Nephron (organoid): ENCODE data around the gene ARHGAP31.
"Not testable (repeated sequence)": the region's sequence is repeated elsewhere in the genome, so short reads cannot be mapped to it uniquely, and the experiment has no call there.

Experiments used
- H3K27ac Mint-ChIP-seq, 3 experiments: 2 replicates each; pipeline ENCODE4 v1.8.0; 2020; ENCODE audit warnings: mixed read lengths in 3 of 3, mild to moderate bottlenecking in 2 of 3, moderate library complexity in 1 of 3
- H3K27me3 Mint-ChIP-seq: 2 replicates; pipeline ENCODE4 v1.8.0; 2021; ENCODE audit warnings: low read depth, mild to moderate bottlenecking, moderate library complexity, mixed read lengths
- H3K36me3 Mint-ChIP-seq: 2 replicates; pipeline ENCODE4 v1.8.0; 2020; ENCODE audit warnings: low read depth, mixed read lengths
- H3K4me1 Mint-ChIP-seq: 2 replicates; pipeline ENCODE4 v1.8.0; 2020; ENCODE audit warnings: mixed read lengths
- H3K4me3 Mint-ChIP-seq, 3 experiments: 2 replicates each; pipeline ENCODE4 v1.8.0; 2020; ENCODE audit warnings: mild to moderate bottlenecking in 3 of 3, mixed read lengths in 3 of 3, moderate library complexity in 2 of 3
- H3K9me3 Mint-ChIP-seq: 2 replicates; pipeline ENCODE4 v1.8.0; 2020; ENCODE audit warnings: mixed read lengths
- CTCF ChIP-seq, 3 experiments: fragments of 200-600 bp; sonication (generic); IDR thresholded peaks; one replicate each; pipeline ENCODE4 v1.5.0; 2021; ENCODE audit warnings: antibody characterized with exemption in 3 of 3; ENCODE audit not compliant: unreplicated experiment in 3 of 3

Gene ARHGAP31

GRCh38 chr3:119333773-119334509, 39.8 kb downstream of the ARHGAP31 start:
- no peak for TF ChIP-seq CTCF (IDR thresholded peaks at IDR 0.05; ENCODE audit: unreplicated experiment in 3 of 3)
- peaks cover 5% of the 10 kb centered on the region for H3K9me3 Mint-ChIP-seq
- peaks cover 4% of the 10 kb centered on the region for H3K27me3 Mint-ChIP-seq
- H3K27ac Mint-ChIP-seq = peak overlapping the region in 2 of 3 experiments; percentile 30 to 44
- H3K36me3 Mint-ChIP-seq = peaks cover 14% of the 10 kb centered on the region
- H3K4me3 Mint-ChIP-seq = no peak overlapping the region
- H3K4me1 Mint-ChIP-seq = peaks cover 30% of the 10 kb centered on the region

GRCh38 chr3:119336823-119337222, 42.6 kb downstream of the ARHGAP31 start:
- Mint-ChIP-seq H3K4me3 (no peak overlapping the region), H3K27ac (no peak overlapping the region), H3K36me3 (peaks cover 14% of the 10 kb centered on the region), H3K4me1 (peaks cover 31% of the 10 kb centered on the region), H3K27me3 (peaks cover 4% of the 10 kb centered on the region), H3K9me3 (peaks cover 5% of the 10 kb centered on the region)
- no peak for TF ChIP-seq CTCF (IDR thresholded peaks at IDR 0.05; ENCODE audit: unreplicated experiment in 3 of 3)

- H3K27me3 Mint-ChIP-seq, H3K9me3 Mint-ChIP-seq, H3K27ac Mint-ChIP-seq, H3K4me3 Mint-ChIP-seq: not testable (repeated sequence)
- Mint-ChIP-seq H3K36me3 (peaks cover 14% of the 10 kb centered on the region), H3K4me1 (peaks cover 30% of the 10 kb centered on the region)
These were observed 43.2 kb downstream of the ARHGAP31 start for GRCh38 chr3:119337407-119337806.

- Mint-ChIP-seq H3K36me3 (peaks cover 14% of the 10 kb centered on the region), H3K27ac (no peak overlapping the region), H3K27me3 (peaks cover 4% of the 10 kb centered on the region), H3K9me3 (peaks cover 5% of the 10 kb centered on the region), H3K4me3 (no peak overlapping the region), H3K4me1 (peaks cover 21% of the 10 kb centered on the region)
- no peak for TF ChIP-seq CTCF (IDR thresholded peaks at IDR 0.05; ENCODE audit: unreplicated experiment in 3 of 3)
These were observed 44.6 kb downstream of the ARHGAP31 start for GRCh38 chr3:119338754-119339153.

GRCh38 chr3:119340014-119340413, 45.8 kb downstream of the ARHGAP31 start:
- Mint-ChIP-seq H3K4me1 (peaks cover 15% of the 10 kb centered on the region), H3K27ac (no peak overlapping the region), H3K36me3 (peaks cover 14% of the 10 kb centered on the region), H3K9me3 (peaks cover 5% of the 10 kb centered on the region), H3K27me3 (peaks cover 4% of the 10 kb centered on the region), H3K4me3 (no peak overlapping the region)
- no peak for TF ChIP-seq CTCF (IDR thresholded peaks at IDR 0.05; ENCODE audit: unreplicated experiment in 3 of 3)

- Mint-ChIP-seq H3K27me3 (peaks cover 1% of the 10 kb centered on the region), H3K9me3 (peaks cover under 1% of the 10 kb centered on the region), H3K36me3 (peaks cover 10% of the 10 kb centered on the region), H3K27ac (no peak overlapping the region), H3K4me3 (no peak overlapping the region), H3K4me1 (peaks cover 17% of the 10 kb centered on the region)
- no peak for TF ChIP-seq CTCF (IDR thresholded peaks at IDR 0.05; ENCODE audit: unreplicated experiment in 3 of 3)
These were observed 46.3 kb downstream of the ARHGAP31 start for GRCh38 chr3:119340446-119340845.
